Calu3 (cell line): ENCODE data around the gene PVALEF. TPM values are rescaled to one million over a fixed set of nuclear protein-coding genes. Genes with fewer than 3 reads are reported as not detected.

Experiments used
- BruUV-seq: library from RNA; stranded (reverse); fragments of 400-500 nt; replicated peaks from 2 replicates; lab custom pipeline; 2021; lab: Mats Ljungman, UMichigan
- CTCF ChIA-PET: fragments of 300-600 bp; sonication (Branson Sonifier 250); formaldehyde crosslinking; loops from one replicate; lab custom pipeline; 2022; ENCODE audit warnings: antibody characterized with exemption; lab: Charles Lee
- DNase-seq: peaks from one replicate; pipeline ENCODE4 v3.0.0; 2022
- H3K27ac Mint-ChIP-seq: one replicate; pipeline ENCODE4 v1.8.0; 2022; ENCODE audit warnings: mixed read lengths; ENCODE audit not compliant: unreplicated experiment
- H3K27me3 Mint-ChIP-seq: one replicate; pipeline ENCODE4 v1.8.0; 2022; ENCODE audit warnings: mixed read lengths; ENCODE audit not compliant: unreplicated experiment
- H3K36me3 Mint-ChIP-seq: one replicate; pipeline ENCODE4 v1.8.0; 2022; ENCODE audit warnings: mild to moderate bottlenecking, moderate library complexity, mixed read lengths; ENCODE audit not compliant: insufficient read depth, unreplicated experiment
- H3K4me1 Mint-ChIP-seq: one replicate; pipeline ENCODE4 v1.8.0; 2022; ENCODE audit warnings: mild to moderate bottlenecking, low read depth, mixed read lengths; ENCODE audit not compliant: unreplicated experiment
- H3K4me3 Mint-ChIP-seq: one replicate; pipeline ENCODE4 v1.8.0; 2022; ENCODE audit warnings: mild to moderate bottlenecking, low read depth, moderate library complexity, mixed read lengths; ENCODE audit not compliant: unreplicated experiment
- H3K9me3 Mint-ChIP-seq: one replicate; pipeline ENCODE4 v1.8.0; 2022; ENCODE audit warnings: low read depth, mixed read lengths; ENCODE audit not compliant: unreplicated experiment
- intact Hi-C: fragments of 100-400 bp; cut with micrococcal nuclease; formaldehyde crosslinking; loops from one replicate; pipeline ENCODE4 v1.10.0; 2022; ENCODE audit not compliant: unreplicated experiment
- total RNA-seq: library from RNA; stranded (reverse); gene quantifications from 2 replicates; pipeline ENCODE4 v1.2.3, GENCODE V29; 2022
- TF ChIP-seq, protein P1 (sequence below): fragments of 200-600 bp; IDR thresholded peaks from one replicate; pipeline ENCODE4 v1.8.0; 2022; ENCODE audit warnings: antibody characterized with exemption; ENCODE audit not compliant: unreplicated experiment

The PVALEF gene
- total RNA-seq, 1 experiment from 2014 or later, result not detected

DNA sequence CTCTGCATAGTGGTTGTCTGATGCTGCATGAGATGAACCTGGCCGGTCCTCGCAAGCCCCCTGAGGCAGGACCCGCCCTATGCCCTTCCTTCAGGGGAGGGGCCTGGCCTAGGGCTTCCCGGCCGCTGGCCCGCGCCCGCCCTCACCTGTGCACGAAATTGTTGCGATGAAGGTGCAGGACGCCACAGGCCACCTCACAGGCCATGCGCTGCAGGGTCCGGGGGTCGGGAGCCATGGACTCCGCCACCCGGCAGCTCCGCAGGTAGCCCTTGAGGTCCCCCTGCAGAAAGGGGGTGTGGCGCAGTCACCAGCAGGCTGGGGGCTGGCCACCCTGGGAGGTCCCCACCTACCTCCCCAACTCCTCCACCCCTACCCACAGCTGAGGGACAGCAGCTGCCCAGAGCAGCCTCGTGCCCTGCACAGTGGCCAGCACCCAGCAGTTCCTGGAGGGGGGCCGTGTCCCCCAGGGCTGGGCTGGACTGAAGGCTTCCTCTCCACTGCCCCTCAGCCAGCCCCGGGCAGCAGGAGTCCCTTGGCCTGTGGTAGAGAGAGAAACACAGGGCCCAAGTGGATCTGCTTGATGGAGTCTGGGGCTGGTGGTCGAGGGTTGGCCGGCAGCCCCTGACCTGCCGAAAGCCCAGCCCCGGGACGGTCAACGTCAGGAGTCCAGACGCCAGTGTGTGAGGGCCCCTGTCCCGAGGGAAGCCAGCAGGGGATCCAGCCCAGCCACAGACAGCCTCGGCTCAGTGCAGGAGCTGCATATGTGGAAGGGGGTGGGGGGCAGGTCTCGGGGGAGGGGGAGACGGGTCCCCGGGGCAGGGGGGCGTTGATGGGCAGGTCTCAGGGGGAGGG lies 38.8 kb upstream of the PVALEF start:
- no peak for DNase-seq
- Mint-ChIP-seq H3K9me3 (no peaks in the 10 kb centered on the region), H3K36me3 (no peaks in the 10 kb centered on the region), H3K4me3 (no peak overlapping the region), H3K27me3 (no peaks in the 10 kb centered on the region), H3K4me1 (no peaks in the 10 kb centered on the region), H3K27ac (no peak overlapping the region)
- intact Hi-C loops, result no loop called here
- BruUV-seq, result no TSS peak
- TF ChIP-seq, protein P1, sequence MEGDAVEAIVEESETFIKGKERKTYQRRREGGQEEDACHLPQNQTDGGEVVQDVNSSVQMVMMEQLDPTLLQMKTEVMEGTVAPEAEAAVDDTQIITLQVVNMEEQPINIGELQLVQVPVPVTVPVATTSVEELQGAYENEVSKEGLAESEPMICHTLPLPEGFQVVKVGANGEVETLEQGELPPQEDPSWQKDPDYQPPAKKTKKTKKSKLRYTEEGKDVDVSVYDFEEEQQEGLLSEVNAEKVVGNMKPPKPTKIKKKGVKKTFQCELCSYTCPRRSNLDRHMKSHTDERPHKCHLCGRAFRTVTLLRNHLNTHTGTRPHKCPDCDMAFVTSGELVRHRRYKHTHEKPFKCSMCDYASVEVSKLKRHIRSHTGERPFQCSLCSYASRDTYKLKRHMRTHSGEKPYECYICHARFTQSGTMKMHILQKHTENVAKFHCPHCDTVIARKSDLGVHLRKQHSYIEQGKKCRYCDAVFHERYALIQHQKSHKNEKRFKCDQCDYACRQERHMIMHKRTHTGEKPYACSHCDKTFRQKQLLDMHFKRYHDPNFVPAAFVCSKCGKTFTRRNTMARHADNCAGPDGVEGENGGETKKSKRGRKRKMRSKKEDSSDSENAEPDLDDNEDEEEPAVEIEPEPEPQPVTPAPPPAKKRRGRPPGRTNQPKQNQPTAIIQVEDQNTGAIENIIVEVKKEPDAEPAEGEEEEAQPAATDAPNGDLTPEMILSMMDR, result no peak
- CTCF ChIA-PET, result no interaction called here

DNA sequence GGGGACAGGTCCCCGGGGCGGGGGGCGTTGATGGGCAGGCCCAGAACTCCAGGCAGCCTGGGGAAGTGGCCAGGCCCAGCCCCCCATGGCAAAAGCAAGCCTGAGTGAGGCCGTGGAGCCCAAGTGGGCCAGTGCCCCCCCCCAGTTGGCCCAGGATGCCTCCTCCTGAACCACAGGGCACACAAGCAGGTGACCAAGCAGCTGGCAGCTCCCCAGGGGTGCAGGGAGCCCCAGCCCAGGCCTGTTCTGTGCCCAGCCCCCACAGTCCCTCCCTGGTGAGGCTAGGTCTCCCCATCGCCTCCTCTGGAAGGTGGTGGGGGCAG lies 38.2 kb upstream of the PVALEF start:
- TF ChIP-seq, protein P1, result no peak
- intact Hi-C loops, result no loop called here
- H3K27me3 Mint-ChIP-seq, result no peaks in the 10 kb centered on the region
- no peak for DNase-seq
- CTCF ChIA-PET, result no interaction called here
- H3K27ac Mint-ChIP-seq, result no peak overlapping the region
- H3K36me3 Mint-ChIP-seq, result no peaks in the 10 kb centered on the region
- BruUV-seq, result no TSS peak
- no peak overlapping the region for H3K4me3 Mint-ChIP-seq
- H3K9me3 Mint-ChIP-seq, result no peaks in the 10 kb centered on the region
- no peaks in the 10 kb centered on the region for H3K4me1 Mint-ChIP-seq

DNA sequence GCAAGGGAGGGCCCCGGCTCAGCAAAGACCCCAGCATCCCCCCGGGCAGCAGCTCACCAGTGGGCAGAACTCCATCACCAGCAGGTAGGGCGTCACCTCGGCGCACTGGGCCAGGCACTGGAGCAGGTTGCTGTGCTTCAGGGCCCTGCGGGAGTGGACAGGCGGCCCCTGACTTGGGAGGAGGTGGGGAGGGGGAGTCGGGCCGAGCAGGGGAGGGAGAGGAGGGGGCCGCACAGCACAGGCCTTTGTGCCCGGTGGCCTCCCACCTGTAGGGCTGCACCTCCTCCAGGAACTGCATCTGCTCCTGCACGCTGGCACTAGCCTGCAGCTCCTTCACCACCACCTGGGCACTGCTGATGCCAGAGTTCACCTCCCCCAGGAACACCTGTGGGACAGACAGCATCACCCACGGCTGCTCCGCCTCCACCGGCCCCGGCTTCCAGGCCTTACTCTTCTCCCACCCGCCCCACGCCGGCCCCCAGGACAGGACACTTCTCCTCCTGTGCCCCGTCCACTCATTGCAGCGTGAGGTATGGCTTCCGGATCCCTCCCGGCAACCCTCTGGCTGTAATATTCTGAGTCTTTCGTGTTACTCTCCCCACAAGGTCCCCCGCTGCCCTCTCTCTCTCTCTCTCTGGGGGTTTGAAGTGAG lies 37.7 kb upstream of the PVALEF start:
- intact Hi-C loops, result no loop called here
- H3K27ac Mint-ChIP-seq, result no peak overlapping the region
- H3K9me3 Mint-ChIP-seq, result no peaks in the 10 kb centered on the region
- H3K27me3 Mint-ChIP-seq, result no peaks in the 10 kb centered on the region
- H3K36me3 Mint-ChIP-seq, result no peaks in the 10 kb centered on the region
- no peak for DNase-seq
- BruUV-seq, result no TSS peak
- no peak overlapping the region for H3K4me3 Mint-ChIP-seq
- no peaks in the 10 kb centered on the region for H3K4me1 Mint-ChIP-seq
- CTCF ChIA-PET, result no interaction called here
- TF ChIP-seq, protein P1, result no peak

DNA sequence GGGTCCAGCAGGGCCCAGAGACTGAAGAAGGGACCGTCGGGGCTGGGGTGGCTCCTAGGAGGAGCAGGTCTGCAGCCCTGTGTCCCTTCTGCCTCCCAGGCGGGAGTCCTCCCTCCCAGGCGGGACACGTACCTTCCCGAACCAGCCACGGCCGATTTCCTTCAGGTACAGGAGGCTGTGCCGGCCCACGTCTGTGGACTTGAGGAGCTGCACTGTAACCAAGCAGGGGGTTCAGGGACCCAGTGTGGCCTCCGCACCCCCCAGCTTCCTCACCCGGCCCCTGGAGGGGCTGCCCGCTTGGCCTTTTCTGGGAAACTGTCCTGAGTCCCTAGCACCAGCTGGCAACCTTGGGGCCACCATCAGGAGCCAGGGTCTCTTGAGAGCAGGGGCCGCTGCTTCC lies 37.0 kb upstream of the PVALEF start:
- Mint-ChIP-seq H3K27ac (no peak overlapping the region), H3K27me3 (no peaks in the 10 kb centered on the region), H3K9me3 (no peaks in the 10 kb centered on the region), H3K4me1 (no peaks in the 10 kb centered on the region), H3K4me3 (no peak overlapping the region), H3K36me3 (no peaks in the 10 kb centered on the region)
- no peak for DNase-seq
- CTCF ChIA-PET, result no interaction called here
- intact Hi-C loops, result no loop called here
- BruUV-seq, result no TSS peak
- TF ChIP-seq, protein P1, result no peak
